Measurements from ENCODE around the gene RORB.

The RORB gene

DNA sequence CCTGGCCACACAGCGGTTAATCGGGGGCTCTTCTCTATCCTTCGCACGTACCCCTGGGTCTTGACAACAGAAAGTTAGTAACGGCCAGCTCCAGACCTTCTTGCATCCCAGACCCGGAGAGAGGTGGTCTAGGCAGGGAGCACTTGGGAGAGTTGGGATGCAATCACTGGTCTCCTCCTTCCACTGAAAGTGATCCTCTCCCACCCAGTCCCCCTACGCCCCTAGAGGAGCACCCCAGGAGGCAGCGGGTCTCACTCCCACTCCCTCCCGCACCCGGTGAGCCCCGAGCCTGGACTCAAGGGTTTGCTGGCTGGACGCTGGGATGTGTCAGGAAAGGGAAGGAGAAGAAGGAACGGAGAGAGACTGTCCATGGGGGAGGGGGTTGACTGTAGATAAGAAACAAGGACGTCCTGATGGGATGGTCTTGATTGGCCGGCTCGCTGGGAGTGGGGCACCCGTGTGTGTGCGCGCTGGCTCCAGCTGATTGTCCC, 2.0 kb downstream of the RORB start:
- no peak overlapping the region for H3K27ac ChIP-seq (replicated peaks)
- peaks cover 55% of the 10 kb centered on the region for H3K27me3 ChIP-seq (ENCODE audit: insufficient read depth, poor library complexity, severe bottlenecking)
- no peak overlapping the region for H3K4me3 ChIP-seq (replicated peaks; ENCODE audit: insufficient read depth, low read length)
- no peak for DNase-seq (ENCODE audit: low read depth in 1 of 2, low spot score in 1 of 2)
- TF ChIP-seq SPI1 (IDR thresholded peaks at IDR 0.05; ENCODE audit: borderline replicate concordance, low read depth): no peak
- TF ChIP-seq, protein P1, sequence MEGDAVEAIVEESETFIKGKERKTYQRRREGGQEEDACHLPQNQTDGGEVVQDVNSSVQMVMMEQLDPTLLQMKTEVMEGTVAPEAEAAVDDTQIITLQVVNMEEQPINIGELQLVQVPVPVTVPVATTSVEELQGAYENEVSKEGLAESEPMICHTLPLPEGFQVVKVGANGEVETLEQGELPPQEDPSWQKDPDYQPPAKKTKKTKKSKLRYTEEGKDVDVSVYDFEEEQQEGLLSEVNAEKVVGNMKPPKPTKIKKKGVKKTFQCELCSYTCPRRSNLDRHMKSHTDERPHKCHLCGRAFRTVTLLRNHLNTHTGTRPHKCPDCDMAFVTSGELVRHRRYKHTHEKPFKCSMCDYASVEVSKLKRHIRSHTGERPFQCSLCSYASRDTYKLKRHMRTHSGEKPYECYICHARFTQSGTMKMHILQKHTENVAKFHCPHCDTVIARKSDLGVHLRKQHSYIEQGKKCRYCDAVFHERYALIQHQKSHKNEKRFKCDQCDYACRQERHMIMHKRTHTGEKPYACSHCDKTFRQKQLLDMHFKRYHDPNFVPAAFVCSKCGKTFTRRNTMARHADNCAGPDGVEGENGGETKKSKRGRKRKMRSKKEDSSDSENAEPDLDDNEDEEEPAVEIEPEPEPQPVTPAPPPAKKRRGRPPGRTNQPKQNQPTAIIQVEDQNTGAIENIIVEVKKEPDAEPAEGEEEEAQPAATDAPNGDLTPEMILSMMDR (IDR thresholded peaks at IDR 0.05; ENCODE audit: insufficient read depth, low read length): no peak
- TF ChIP-seq POLR2AphosphoS5 (IDR thresholded peaks at IDR 0.05; ENCODE audit: low read depth): no peak
- no peak for TF ChIP-seq REST (IDR thresholded peaks at IDR 0.05; ENCODE audit: insufficient replicate concordance, low read depth)
- TF ChIP-seq GABPA (IDR thresholded peaks at IDR 0.05; ENCODE audit: low read depth): no peak

DNA sequence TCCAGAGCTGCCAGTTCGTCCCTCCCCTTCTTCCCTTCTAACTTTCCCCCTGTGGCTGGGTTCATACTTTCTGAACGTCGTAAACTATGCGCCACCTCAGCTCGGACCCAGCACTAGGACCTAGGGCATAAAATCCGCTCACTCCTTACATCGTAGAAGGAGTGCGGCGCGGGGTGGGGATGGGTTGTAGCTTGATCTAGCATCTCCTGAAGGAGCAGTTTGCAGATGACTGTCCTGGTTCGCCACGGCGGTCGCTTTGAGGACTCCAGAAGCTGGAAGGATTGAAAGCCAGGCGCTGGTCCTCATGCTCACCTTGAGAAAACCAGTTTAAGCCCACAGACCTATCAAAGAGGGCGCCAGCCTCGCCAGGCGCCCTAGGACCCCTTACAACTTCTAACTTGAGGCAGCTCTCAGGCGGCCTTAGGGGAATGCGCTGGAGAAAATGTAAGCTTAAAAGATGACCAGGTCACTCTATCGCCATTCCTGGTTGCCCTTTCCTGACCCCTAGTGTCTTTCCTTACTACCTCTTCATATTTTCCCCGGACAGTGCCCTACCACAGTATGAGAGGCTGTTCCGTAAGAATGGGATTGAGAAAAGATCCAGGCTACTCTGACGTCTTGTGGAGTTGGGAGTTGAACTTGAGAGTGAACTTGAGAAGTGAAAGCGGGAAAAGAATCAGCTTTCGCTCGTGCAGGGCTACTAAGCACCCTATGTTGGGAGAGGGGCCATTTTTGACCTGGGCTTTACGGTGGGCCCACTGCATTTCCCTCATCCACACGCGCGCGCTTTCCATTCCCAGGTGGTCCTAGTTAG, 2.8 kb downstream of the RORB start:
- Histone ChIP-seq H3K4me3 (replicated peaks; ENCODE audit: insufficient read depth, low read length) (no peak overlapping the region), H3K27ac (replicated peaks) (no peak overlapping the region), H3K27me3 (ENCODE audit: insufficient read depth, poor library complexity, severe bottlenecking) (peaks cover 55% of the 10 kb centered on the region)
- DNase-seq (ENCODE audit: low read depth in 1 of 2, low spot score in 1 of 2): no peak
- TF ChIP-seq SPI1 (IDR thresholded peaks at IDR 0.05; ENCODE audit: borderline replicate concordance, low read depth) (no peak), GABPA (IDR thresholded peaks at IDR 0.05; ENCODE audit: low read depth) (no peak), REST (IDR thresholded peaks at IDR 0.05; ENCODE audit: insufficient replicate concordance, low read depth) (no peak), POLR2AphosphoS5 (IDR thresholded peaks at IDR 0.05; ENCODE audit: low read depth) (no peak)
- TF ChIP-seq, protein P1 (IDR thresholded peaks at IDR 0.05; ENCODE audit: insufficient read depth, low read length): no peak

GRCh38 chr9:74500584-74500924, 3.4 kb downstream of the RORB start:
- DNase-seq (ENCODE audit: low read depth in 1 of 2, low spot score in 1 of 2): no peak
- Histone ChIP-seq H3K4me3 (replicated peaks; ENCODE audit: insufficient read depth, low read length) (no peak overlapping the region), H3K27me3 (ENCODE audit: insufficient read depth, poor library complexity, severe bottlenecking) (peaks cover 55% of the 10 kb centered on the region), H3K27ac (replicated peaks) (no peak overlapping the region)
- TF ChIP-seq REST (IDR thresholded peaks at IDR 0.05; ENCODE audit: insufficient replicate concordance, low read depth) (no peak), SPI1 (IDR thresholded peaks at IDR 0.05; ENCODE audit: borderline replicate concordance, low read depth) (no peak), POLR2AphosphoS5 (IDR thresholded peaks at IDR 0.05; ENCODE audit: low read depth) (no peak), GABPA (IDR thresholded peaks at IDR 0.05; ENCODE audit: low read depth) (no peak)
- TF ChIP-seq, protein P1 (IDR thresholded peaks at IDR 0.05; ENCODE audit: insufficient read depth, low read length): no peak
